NK-92 (cell line): Measurements from ENCODE around the gene HAS3.
"Not testable (repeated sequence)": the region's sequence is repeated elsewhere in the genome, so short reads cannot be mapped to it uniquely, and the experiment has no call there.

Experiments
- DNase-seq: peaks from one replicate; lab custom pipeline; 2025; ENCODE audit not compliant: unreplicated experiment; lab: John Stamatoyannopoulos, UW

Gene HAS3

DNA sequence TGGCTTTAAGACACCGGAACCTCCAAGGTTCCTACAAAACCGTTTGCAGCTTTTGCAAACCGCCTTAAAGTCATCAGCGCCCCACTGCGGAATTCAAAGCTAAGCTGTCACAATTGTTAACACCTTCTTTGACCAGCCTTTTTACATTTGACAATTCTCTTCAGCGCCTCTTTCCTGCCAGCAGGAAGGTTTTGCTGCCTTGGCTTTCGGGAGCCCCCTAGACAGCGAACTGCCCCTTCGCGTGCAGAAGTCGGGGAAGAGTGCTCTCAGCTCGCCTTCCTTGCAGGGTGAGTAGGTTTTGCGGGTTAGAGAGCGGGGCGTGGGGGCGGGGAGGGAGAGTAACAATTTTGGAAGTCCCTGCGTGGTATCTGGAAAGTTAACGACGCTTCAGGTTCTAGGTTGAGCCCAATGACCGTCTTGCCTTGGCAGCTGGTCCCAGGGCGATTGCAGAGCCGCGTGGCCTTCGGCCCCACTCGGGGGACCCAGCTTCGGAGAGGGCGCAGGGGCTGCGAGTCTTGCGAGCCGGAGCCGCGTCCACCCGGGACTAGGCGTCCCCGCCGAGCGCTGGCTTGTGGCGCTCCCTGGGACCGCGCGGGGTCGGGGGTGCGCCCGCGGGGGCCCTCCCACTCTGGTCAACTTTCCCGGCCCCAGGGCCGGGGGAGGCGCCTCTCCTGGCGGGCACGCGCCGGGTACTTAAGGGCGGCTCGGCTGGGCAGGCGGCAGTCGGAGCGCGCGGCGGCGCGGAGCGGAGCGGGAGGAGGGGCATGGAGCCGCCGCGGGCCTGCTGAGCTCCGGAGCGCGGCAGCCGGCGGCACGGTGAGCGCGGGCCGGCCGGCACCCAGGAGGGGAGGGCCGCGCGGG, at the start of gene HAS3:
Gene HAS3, plus strand, starts transcription at position 153 of the 861 bp plus-strand sequence. CDS start 3,743 bp downstream, outside the sequence.
- DNase-seq = no peak

DNA sequence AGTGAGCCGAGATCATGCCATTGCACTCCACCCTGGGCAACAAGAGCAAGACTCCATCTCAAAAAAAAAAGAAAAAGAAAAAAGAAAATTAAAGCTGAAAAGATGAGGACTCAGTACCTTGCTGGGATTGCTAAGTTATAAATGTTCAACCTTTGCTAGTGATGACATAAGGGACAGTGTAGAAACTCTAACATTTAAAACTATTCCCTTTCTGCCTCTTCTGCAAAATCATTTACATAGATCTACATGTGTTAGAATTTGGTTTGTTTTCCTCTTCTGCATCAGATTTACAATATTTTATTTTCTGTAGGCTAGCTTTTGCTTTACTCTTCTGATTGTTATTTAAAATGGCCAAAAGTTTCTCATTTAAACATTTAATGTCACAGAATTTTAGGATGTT, 49.5 kb upstream of the HAS3 start:
- no peak for DNase-seq

- no peak for DNase-seq
These were observed 49.0 kb upstream of the HAS3 start for GRCh38 chr16:69056421-69056820.

GRCh38 chr16:69057400-69058378, 47.8 kb upstream of the HAS3 start:
- DNase-seq = no peak

- not testable (repeated sequence) for DNase-seq
These were observed 42.0 kb upstream of the HAS3 start for GRCh38 chr16:69063491-69063890.

DNA sequence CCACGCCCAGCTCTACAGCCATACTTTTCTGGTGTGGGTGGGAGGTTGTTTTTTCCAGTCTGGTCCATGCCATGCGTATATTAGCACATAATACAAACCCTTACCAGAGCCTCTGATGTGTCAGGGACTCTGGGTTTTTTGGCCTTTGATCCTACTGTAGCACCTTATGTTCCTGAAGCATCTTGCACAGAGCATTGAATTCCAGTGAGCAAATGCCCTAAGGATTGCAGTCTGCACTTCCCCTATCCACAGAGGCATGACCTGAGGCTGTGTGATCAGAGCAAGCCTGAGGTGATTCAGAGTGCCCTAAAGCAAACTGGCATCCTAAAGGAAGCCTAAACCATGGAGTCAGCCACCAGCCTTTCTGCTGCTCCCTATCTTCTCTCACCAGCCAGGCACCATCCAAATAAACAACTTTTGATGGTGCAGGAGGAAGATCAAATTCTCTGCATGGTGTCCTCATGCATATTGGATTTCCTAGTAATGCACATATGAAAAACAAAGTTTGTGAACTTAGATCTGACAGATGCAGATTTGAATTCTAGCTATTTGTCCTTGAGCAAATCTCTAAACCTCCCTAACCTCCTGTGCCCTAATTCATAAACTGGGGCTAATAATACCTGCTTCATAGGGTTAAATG, 41.2 kb upstream of the HAS3 start:
- DNase-seq = no peak

GRCh38 chr16:69064764-69065313, 40.6 kb upstream of the HAS3 start:
- no peak for DNase-seq

GRCh38 chr16:69069504-69069903, 35.9 kb upstream of the HAS3 start:
- no peak for DNase-seq

DNA sequence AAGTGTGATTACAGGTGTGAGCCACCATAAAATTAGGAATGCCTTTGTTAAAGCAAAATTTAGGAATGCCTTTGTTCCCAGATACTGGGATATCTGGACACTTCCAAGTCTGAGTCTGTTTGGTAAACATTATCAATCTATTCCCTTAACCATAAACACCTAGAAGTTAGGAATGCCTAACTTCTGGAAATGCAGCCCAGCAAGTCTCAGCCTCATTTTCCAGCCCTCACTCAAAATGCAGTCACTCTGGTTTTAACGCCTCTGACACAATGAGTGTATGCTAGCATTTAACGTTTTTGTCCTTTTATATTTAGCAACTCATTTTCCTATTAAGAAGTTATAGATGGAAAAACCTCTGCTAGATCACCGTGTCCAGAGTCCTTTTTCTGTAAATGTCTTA, 34.4 kb upstream of the HAS3 start:
- DNase-seq = no peak

- DNase-seq = no peak
These were observed 32.8 kb upstream of the HAS3 start for GRCh38 chr16:69072640-69072974.

GRCh38 chr16:69073181-69073702, 32.2 kb upstream of the HAS3 start:
- DNase-seq = no peak

DNA sequence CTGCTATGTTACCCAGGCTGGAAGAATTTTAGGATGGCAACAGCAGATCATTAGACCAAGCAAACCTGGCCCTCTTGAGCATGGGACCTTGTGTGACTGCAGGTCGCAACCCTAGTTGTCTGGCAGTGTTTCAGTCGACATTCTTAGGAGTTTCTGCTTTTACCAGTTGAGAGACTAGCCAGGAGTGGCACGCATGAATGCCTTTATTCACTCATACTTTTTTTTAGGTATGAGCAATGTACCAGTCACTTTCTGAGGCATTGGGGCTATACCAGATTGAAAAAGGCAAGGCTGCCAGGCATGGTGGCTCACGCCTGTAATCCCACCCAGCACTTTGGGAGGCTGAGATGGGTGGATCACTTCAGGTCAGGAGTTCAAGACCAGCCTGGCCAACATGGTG, 28.2 kb upstream of the HAS3 start:
- DNase-seq = no peak

GRCh38 chr16:69078073-69078472, 27.4 kb upstream of the HAS3 start:
- no peak for DNase-seq

DNA sequence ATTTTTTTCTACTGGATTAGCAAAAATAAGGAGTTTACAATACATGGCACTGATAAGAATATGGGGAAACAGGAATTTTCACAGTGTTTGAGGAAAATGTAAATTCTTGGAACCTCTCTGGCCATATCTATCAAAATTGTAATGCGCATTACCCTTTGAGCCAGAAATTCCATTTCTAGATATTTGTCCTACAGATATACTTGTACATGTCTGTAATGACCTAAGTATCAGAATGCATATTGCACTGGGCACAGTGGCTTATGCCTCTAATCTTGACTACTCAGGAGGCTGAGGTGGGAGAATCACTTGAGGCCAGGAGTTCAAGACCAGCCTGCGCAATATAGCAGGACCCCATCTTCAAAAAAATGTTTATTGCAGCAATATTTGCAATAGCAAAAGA, 25.8 kb upstream of the HAS3 start:
- DNase-seq = no peak

GRCh38 chr16:69083306-69083941, 22.0 kb upstream of the HAS3 start:
- DNase-seq = no peak

DNA sequence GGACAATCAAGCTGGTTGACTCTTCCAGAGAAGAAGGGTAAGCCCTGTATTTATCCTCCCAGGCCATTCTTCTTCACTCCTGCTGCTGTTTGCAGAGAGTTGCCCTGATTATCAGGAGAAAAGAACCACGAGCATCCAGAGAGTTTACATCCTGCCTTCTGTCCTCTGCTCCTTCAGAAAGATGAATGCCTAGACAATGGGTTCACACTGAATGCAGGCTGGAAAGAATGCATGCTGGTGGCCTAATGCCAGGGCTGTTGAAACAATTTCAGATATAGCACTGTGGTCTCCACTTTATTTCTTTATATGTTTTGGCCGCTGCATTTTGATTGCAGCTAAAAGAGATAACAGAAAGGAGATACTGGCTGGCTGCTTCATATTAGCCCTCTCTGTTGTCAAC, 21.2 kb upstream of the HAS3 start:
- DNase-seq = no peak

- DNase-seq = no peak
These were observed 20.3 kb upstream of the HAS3 start for GRCh38 chr16:69085032-69085695.

- no peak for DNase-seq
These were observed 18.3 kb upstream of the HAS3 start for GRCh38 chr16:69087161-69087581.

- DNase-seq = no peak
These were observed 16.8 kb upstream of the HAS3 start for GRCh38 chr16:69088684-69089083.
